Measurements from ENCODE around the gene SPRR1A.

Gene SPRR1A

DNA sequence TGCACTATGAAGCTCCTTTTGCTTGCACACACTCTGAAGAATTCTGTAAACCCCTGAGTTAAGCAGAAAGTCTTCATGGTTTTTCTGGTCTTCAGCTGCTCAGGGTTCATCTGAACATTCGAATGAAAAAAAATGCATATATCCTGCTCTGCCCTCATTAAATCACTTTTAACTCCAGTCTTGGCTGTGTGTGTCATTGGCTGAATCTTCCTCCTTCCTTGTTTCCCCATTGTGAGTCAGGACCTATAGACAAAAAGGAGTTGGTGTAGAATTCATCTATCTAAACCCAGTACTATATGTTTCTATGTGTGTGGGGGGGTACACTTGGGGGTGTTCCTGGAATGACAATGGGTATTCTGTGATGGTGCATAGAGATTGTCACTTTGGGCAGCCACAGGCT is 40.5 kb downstream of the SPRR1A start:
- Histone ChIP-seq H4K20me1 (ENCODE audit: insufficient read depth, low read length) (peaks cover 2% of the 10 kb centered on the region; the same call in 1 of the 2 replicates), H3K4me1 (ENCODE audit: low read length) (peaks cover 16% of the 10 kb centered on the region), H3K4me2 (ENCODE audit: low read length) (no peak overlapping the region), H3K36me3 (replicated peaks; ENCODE audit: low read depth, low read length) (no peaks in the 10 kb centered on the region), H3K9me3 (ENCODE audit: insufficient read depth, low read length) (peaks cover 4% of the 10 kb centered on the region; the same call in 1 of the 2 replicates), H3K27ac (ENCODE audit: low read length) (no peak overlapping the region), H3K4me3 (ENCODE audit: low read length) (no peak overlapping the region), H3K27me3 (ENCODE audit: low read depth, low read length) (peaks cover 77% of the 10 kb centered on the region), H2AFZ (ENCODE audit: low read depth, low read length) (no peak overlapping the region), H3K9ac (ENCODE audit: low read length) (no peak overlapping the region), H3K79me2 (ENCODE audit: low read length) (no peaks in the 10 kb centered on the region)
- TF ChIP-seq, protein P1, sequence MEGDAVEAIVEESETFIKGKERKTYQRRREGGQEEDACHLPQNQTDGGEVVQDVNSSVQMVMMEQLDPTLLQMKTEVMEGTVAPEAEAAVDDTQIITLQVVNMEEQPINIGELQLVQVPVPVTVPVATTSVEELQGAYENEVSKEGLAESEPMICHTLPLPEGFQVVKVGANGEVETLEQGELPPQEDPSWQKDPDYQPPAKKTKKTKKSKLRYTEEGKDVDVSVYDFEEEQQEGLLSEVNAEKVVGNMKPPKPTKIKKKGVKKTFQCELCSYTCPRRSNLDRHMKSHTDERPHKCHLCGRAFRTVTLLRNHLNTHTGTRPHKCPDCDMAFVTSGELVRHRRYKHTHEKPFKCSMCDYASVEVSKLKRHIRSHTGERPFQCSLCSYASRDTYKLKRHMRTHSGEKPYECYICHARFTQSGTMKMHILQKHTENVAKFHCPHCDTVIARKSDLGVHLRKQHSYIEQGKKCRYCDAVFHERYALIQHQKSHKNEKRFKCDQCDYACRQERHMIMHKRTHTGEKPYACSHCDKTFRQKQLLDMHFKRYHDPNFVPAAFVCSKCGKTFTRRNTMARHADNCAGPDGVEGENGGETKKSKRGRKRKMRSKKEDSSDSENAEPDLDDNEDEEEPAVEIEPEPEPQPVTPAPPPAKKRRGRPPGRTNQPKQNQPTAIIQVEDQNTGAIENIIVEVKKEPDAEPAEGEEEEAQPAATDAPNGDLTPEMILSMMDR (IDR thresholded peaks at IDR 0.05; ENCODE audit: low read depth, low read length): no peak
- TF ChIP-seq EZH2phosphoT487 (IDR thresholded peaks at IDR 0.05; ENCODE audit: low read depth): no peak

DNA sequence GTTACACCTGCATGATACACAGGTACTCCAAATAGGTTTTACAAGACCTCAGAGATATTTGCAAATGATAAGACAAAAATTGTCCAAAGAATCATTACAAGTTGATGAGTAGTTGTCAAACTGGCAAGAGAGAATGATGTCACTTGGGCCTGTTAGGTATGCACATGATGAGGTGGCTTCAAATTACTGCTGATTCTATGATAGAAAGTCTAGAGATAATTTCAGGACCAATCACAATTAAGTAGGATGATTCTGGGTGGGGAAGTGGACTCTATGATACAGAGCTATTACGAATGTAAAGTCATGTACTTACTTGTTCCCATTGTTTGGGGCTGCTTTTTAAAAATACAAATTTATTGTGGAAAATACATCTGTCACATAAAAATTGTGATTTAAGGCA is 41.9 kb downstream of the SPRR1A start:
- Histone ChIP-seq H2AFZ (ENCODE audit: low read depth, low read length) (no peak overlapping the region), H3K27me3 (ENCODE audit: low read depth, low read length) (peaks cover 82% of the 10 kb centered on the region), H3K4me2 (ENCODE audit: low read length) (no peak overlapping the region), H3K27ac (ENCODE audit: low read length) (no peak overlapping the region), H4K20me1 (ENCODE audit: insufficient read depth, low read length) (peaks cover 3% of the 10 kb centered on the region; the same call in 1 of the 2 replicates), H3K36me3 (replicated peaks; ENCODE audit: low read depth, low read length) (no peaks in the 10 kb centered on the region), H3K9me3 (ENCODE audit: insufficient read depth, low read length) (peaks cover 4% of the 10 kb centered on the region; the same call in 1 of the 2 replicates), H3K4me3 (ENCODE audit: low read length) (no peak overlapping the region), H3K4me1 (ENCODE audit: low read length) (peaks cover 16% of the 10 kb centered on the region), H3K79me2 (ENCODE audit: low read length) (no peaks in the 10 kb centered on the region), H3K9ac (ENCODE audit: low read length) (no peak overlapping the region)
- no peak for TF ChIP-seq EZH2phosphoT487 (IDR thresholded peaks at IDR 0.05; ENCODE audit: low read depth)
- TF ChIP-seq, protein P1 (IDR thresholded peaks at IDR 0.05; ENCODE audit: low read depth, low read length): no peak

DNA sequence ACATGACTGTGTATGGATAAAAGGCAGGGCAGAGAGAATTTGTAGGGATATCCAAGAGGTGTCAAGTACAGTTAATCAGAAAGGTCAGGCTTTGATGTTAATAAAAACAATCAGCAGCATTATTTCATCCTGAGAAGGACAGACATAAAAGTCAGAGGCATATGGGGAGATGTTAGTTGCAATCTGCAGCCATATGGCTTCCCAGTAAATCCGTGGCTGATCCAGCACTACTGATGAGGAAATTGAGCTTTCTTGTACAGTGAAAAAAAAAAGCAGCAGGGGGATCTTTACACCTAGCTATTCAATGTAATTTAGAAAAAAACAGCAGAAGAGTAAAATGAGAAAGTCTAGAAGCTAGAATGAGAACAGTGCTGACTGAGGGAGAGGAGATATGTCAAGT is 44.9 kb downstream of the SPRR1A start:
- peaks cover 20% of the 10 kb centered on the region for H4K20me1 ChIP-seq (ENCODE audit: insufficient read depth, low read length)
- TF ChIP-seq EZH2phosphoT487 (IDR thresholded peaks at IDR 0.05; ENCODE audit: low read depth): no peak
- TF ChIP-seq, protein P1 (IDR thresholded peaks at IDR 0.05; ENCODE audit: low read depth, low read length): no peak
- H2AFZ ChIP-seq (ENCODE audit: low read depth, low read length): no peak overlapping the region
- peaks cover 4% of the 10 kb centered on the region; the same call in 1 of the 2 replicates for H3K9me3 ChIP-seq (ENCODE audit: insufficient read depth, low read length)
- no peak overlapping the region for H3K4me2 ChIP-seq (ENCODE audit: low read length)
- H3K36me3 ChIP-seq (replicated peaks; ENCODE audit: low read depth, low read length): no peaks in the 10 kb centered on the region
- H3K4me3 ChIP-seq (ENCODE audit: low read length): no peak overlapping the region
- peaks cover 85% of the 10 kb centered on the region for H3K27me3 ChIP-seq (ENCODE audit: low read depth, low read length)
- no peak overlapping the region for H3K9ac ChIP-seq (ENCODE audit: low read length)
- H3K79me2 ChIP-seq (ENCODE audit: low read length): no peaks in the 10 kb centered on the region
- no peak overlapping the region for H3K27ac ChIP-seq (ENCODE audit: low read length)
- peaks cover 26% of the 10 kb centered on the region for H3K4me1 ChIP-seq (ENCODE audit: low read length)

DNA sequence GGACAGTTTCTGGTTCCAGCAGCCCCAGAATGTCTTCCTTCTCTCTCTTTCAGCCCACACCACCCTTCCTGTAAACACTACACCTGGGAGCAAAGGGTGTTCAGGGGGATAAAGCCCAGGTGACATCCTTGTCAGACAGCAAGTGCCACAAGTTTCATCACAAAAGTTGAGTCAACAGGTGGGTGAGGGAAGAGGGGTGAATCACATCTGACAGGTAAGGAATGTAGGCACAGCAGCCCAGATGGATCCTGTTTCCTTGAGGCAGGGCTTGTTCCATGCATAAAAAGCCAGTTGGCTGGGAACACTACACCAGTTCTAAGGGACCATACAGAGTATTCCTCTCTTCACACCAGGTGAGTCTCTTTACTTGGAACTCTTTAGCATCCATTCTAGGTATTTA is 47.0 kb downstream of the SPRR1A start, which contains the start of gene SPRR1B:
SPRR1B (plus strand) TSS at position 309 of the 400 bp plus-strand sequence. CDS start 1,143 bp downstream, outside the sequence.
- Histone ChIP-seq H3K4me3 (ENCODE audit: low read length) (no peak within 1 kb of the TSS), H4K20me1 (ENCODE audit: insufficient read depth, low read length) (peaks cover 20% of the 10 kb centered on the region), H3K4me2 (ENCODE audit: low read length) (peak within 1 kb of the TSS; percentile 34), H3K36me3 (replicated peaks; ENCODE audit: low read depth, low read length) (no peaks in the 10 kb centered on the region), H2AFZ (ENCODE audit: low read depth, low read length) (no peak within 1 kb of the TSS), H3K4me1 (ENCODE audit: low read length) (peaks cover 27% of the 10 kb centered on the region), H3K27ac (ENCODE audit: low read length) (no peak within 1 kb of the TSS), H3K9ac (ENCODE audit: low read length) (no peak within 1 kb of the TSS), H3K9me3 (ENCODE audit: insufficient read depth, low read length) (peaks cover 4% of the 10 kb centered on the region; the same call in 1 of the 2 replicates), H3K79me2 (ENCODE audit: low read length) (no peaks in the 10 kb centered on the region), H3K27me3 (ENCODE audit: low read depth, low read length) (peaks cover 84% of the 10 kb centered on the region)
- TF ChIP-seq, protein P1 (IDR thresholded peaks at IDR 0.05; ENCODE audit: low read depth, low read length): no peak
- TF ChIP-seq EZH2phosphoT487 (IDR thresholded peaks at IDR 0.05; ENCODE audit: low read depth): no peak

All from OCI-LY3 (cell line).